GM15510 (cell line): ENCODE data around the gene ICOSLG.

Source experiments
- POLR2A ChIP-seq: IDR thresholded peaks from 3 replicates; pipeline ENCODE4 v1.6.1; 2011; ENCODE audit warnings: borderline replicate concordance; ENCODE audit not compliant: insufficient read length; ENCODE audit errors: extremely low read depth

The ICOSLG gene

GRCh38 chr21:44272284-44272858 lies 31.6 kb upstream of the ICOSLG start:
- TF ChIP-seq POLR2A = no peak

- TF ChIP-seq POLR2A = no peak
Observed at GRCh38 chr21:44271558-44272283, 31.0 kb upstream of the ICOSLG start.

- no peak for TF ChIP-seq POLR2A
Observed at GRCh38 chr21:44269090-44269489, 28.3 kb upstream of the ICOSLG start.

GRCh38 chr21:44267655-44268142 lies 27.0 kb upstream of the ICOSLG start:
- no peak for TF ChIP-seq POLR2A

- TF ChIP-seq POLR2A = no peak
Observed at GRCh38 chr21:44265734-44266270, 25.1 kb upstream of the ICOSLG start.

GRCh38 chr21:44263768-44264167 lies 23.0 kb upstream of the ICOSLG start:
- TF ChIP-seq POLR2A = no peak

GRCh38 chr21:44263221-44263760 lies 22.5 kb upstream of the ICOSLG start:
- no peak for TF ChIP-seq POLR2A

- TF ChIP-seq POLR2A = no peak
Observed at GRCh38 chr21:44262338-44263056, 21.8 kb upstream of the ICOSLG start.

- TF ChIP-seq POLR2A = no peak
Observed at GRCh38 chr21:44261675-44262295, 21.0 kb upstream of the ICOSLG start, which contains the start of gene DNMT3L. Gene DNMT3L, minus strand, starts transcription at chr21:44261897. Its CDS starts 638 bp downstream, at chr21:44261259.

GRCh38 chr21:44260791-44261631 lies 20.3 kb upstream of the ICOSLG start:
- TF ChIP-seq POLR2A = no peak

GRCh38 chr21:44260066-44260465 lies 19.3 kb upstream of the ICOSLG start:
- no peak for TF ChIP-seq POLR2A

GRCh38 chr21:44259082-44259705 lies 18.5 kb upstream of the ICOSLG start:
- no peak for TF ChIP-seq POLR2A

- TF ChIP-seq POLR2A = no peak
Observed at GRCh38 chr21:44258056-44258725, 17.4 kb upstream of the ICOSLG start.
